HG03159 (cell line): ENCODE results near the gene GRPEL1.

ENCODE experiments used
- ATAC-seq: cut with Tn5 transposase; IDR thresholded peaks from one replicate; pipeline ENCODE4 v1.9.1; 2021; ENCODE audit warnings: mild to moderate bottlenecking, moderate library complexity; ENCODE audit not compliant: unreplicated experiment

The GRPEL1 gene

DNA sequence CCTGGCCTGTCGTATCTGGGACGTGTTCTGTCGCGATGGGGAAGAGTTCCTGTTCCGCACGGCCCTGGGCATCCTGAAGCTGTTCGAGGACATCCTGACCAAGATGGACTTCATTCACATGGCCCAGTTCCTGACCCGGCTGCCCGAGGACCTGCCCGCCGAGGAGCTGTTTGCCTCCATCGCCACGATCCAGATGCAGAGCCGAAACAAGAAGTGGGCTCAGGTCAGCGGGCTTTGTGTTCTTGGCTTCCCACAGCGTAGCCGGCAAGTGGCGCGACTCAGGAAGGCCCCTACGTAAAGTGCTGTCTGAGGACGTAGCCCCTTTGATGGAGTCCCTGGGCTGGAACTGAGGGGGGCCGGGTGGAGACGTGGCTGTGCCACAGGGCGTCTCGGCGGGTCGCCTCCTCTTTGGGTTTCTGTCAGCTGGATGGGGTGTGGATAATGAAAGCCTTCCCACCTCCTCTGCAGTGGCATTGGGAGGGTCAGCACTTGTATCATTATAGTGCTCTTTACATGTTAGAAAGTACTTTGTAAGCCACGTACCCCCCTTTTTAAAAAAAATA lies 42.7 kb downstream of the GRPEL1 start:
- no peak for ATAC-seq

DNA sequence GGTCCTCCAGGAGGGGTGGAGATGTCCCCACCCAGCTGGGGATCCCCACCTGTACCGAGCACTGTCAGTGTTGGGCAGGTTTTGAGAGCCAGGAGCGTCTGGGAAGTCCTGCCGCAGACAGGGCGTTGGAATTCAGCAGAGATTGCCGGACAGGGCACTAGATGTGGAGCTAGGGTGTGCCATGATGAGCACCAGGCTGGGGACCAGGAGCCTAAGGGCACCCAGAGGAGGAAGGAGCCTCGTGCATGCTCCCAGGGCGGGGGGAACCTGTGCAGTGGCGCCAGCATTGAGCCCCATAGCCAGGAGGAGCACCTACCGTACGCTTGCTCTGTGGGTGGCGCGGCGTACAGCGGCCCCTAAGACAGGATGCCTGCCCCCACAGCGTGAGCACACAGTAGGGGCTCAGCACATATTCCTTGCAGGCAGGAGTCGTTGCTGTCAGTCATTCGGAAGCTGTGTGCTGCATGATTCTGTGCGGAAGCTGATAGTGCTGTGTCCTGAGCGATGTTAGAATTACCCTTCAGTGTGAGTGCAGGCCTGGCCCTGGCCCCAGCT lies 43.5 kb downstream of the GRPEL1 start:
- ATAC-seq: no peak

DNA sequence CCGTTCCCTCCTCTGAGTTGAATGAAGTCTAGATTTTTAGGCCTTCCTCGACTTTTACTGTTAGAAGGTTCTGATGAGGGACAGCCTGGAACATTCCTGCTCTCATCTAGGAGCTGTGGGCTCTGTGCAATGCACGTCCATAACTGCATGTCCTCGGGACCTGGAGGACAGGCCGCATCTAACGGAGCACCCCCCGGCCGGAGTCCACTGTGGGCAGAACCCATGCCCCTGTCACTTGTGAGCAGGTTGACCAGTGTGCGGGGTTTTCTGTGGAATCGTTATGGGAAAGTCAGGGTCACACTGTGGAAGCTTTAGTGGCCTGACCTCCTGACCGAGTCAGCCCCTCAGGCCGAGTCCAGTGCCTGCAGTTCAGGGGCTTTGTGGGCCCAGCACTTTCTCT lies 44.0 kb downstream of the GRPEL1 start:
- no peak for ATAC-seq

DNA sequence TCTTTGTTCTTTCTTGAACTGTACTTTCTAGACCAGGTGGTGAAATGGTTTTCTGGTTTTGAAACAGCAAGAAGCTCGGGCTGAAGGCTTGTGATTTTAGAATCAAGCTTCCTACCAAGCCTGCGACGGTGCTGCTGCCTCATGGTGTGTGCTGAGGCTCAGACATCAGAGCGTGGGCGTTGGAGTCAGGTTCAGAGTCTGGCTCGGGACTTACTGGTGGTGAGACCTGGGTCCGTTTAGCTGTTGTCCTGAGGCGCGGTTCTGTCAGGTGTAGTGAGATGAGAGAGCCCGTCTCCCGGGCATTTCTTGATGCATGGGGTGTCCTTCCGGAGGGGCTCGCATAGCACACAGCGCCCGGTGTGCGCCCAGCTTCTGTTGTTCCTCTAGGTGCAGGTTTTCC lies 44.4 kb downstream of the GRPEL1 start:
- ATAC-seq: no peak

DNA sequence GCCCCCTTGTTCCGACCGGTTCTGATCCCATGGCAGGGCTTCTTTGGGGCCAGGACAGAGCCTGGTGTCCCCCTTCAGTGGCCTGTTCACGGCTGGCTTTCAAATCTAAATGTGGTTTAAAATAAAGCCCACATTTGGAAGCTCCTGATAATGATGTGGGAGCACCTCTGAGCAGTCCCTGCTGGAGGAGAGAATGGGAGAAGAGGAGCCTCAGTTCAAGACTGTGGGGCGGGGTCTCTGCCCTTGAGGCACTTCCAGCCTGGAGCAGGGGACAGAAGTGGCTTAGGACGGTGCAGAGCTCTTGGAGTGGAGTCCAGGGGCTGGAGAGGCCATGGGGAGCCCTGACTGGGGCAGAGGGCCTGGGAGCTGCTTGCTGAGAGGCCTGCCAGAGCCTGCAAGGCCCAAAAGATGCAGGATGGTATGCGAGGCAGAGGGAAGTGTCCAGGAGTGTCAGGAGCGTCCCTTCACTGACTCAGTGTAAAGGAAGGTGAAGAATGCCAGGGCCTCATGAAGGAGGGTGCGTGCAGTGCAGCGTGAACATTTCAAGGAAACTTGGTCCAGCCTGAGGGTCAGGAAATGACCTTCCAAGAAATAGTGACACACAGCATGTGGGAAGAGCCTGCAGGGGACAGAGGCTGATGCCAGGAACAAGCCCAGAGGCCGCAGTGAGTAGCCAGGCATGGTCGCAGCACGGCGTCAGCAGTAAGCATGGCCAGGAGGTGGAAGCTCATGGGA lies 45.8 kb downstream of the GRPEL1 start:
- no peak for ATAC-seq

DNA sequence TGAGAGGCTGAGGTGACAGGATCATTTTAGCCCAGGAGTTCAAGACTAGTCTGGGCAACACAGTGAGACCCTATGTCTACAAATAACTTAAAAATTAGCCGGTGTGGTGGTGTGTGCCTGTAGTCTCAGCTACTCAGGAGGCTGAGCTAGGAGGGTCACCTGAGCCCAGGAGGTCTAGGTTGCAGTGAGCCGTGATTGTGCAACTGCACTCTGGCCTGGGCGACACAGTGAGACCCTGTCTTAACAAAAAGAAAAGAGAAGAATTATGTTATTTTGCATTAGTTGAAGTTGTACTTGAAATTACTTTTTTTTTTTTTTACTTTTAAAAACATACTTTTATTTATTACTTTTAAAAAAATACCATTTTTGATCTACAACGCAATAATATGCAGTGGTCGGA lies 46.5 kb downstream of the GRPEL1 start:
- ATAC-seq: no peak

DNA sequence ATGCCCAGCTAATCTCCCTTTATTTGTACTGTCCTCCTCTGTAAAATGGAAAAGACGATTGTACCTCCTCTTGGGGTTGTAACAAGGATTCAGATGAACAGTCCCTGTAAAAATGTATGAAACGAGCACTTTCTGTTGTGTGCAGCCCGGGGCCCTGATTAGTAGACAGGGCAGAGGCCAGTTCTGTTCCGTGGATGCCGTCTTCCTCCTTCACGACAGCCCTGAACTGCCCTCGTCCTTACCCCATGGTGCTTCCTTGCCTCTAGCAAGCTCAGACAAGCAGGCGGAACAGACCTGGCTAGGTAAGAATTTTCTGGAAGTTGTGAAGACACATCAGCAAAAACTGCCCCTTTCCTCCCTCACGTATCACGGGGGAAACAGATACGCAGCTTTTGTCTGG lies 47.0 kb downstream of the GRPEL1 start:
- no peak for ATAC-seq

DNA sequence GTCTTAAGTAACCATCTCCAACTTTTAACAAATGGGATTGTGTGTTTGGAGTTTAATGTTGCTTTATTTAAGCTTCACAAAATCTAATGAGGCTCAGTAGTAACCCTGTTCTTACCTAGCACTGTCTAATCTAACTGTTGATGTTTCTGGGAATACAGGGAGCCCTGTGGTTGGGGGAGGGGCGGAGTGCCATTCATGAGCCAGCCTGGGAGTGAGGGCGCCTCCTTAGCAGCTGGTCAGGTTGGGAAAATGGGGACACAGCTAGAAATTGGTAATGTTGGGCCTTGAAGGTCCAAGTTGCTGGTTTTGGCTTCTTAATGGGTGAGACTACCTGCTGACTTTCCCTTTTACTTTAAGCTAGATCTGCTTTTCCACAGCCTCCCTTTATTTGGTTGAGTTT lies 47.6 kb downstream of the GRPEL1 start:
- ATAC-seq: no peak

DNA sequence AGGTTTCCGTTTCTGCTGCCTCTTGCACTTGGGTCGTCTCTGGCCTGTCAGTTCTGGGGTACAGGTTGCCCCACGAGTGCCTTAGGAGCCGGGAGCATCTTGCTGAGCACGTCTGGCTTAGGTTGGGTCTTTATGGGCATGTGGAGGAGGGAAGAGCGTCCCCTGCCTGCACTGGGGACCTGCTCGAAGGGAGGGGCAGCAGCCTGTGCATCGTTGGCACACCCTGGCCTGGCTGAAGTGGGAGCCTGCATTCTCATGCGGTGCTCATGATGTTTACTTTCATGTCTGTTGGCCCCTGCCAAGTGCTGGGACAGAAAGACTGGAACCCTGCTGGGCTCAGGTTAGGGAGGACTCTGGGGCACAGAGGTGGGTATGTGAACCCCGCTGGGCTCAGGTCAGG lies 48.5 kb downstream of the GRPEL1 start:
- ATAC-seq: no peak

DNA sequence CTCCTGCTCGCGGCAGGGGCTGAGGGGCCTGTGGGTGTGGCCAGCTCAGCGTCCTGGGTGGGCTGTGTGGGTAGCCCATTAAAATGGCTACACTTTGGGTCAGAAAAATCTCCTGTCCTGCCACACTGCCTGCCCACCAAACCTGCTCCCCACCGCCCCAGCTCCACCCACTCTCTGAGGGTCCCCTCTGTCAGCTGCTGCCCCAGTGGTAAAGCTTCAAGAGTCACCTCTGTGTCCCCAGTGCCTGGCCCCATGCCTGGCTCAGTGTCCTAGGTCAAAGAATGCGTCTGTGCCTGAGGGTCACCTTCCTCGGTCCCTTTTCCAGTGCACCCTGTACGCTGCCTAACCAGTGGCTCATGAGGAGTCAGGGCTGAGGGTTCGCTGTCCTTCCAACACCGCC lies 49.6 kb downstream of the GRPEL1 start:
- ATAC-seq: no peak

DNA sequence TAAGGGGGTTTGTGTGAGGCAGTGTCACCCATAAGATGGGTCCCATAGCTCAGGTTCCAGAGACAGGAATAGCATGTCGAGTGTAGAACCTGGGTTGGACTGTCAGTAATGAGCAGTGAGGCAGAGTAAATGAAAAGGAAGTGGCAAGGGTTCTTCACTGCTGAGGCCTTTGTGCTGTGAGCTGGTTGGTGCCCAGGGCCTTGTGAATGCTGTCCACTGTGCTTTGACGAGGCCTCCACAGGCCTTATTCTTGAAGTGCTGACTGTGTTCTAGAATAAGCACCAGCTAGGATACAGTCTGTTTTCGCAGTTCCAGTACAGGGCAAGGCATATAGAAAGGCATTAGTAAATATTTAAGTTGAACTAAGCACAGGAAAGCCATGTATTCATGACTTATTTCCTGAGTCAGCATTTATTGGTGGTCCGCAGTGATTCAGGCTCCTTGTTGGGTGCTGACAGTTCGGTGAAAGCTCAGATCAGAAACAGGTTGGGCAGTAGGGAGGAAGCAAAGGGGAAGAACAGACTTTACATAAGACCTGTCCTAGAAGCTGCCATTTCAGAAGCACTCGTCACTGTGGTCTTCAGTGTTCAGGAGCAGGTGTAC lies 50.3 kb downstream of the GRPEL1 start:
- no peak for ATAC-seq

DNA sequence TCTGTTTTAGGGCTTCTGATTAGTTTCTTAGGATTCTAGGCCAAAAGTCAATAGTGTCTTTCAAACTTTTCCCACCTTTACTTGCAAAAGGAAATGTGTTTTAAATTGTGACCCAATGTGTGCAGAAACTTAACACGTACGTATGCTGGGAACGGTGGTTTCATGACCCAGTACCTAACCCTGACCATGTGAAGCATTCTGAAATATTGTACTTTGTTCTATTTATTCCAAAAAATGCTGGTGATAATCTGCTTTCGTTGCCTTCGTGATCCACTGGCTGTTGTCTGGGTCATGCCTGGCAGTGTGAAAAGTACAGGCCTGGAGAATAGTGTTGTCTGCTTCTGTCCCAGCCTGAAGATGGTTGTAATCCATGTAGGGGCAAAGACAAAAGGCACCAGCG lies 51.4 kb downstream of the GRPEL1 start:
- no peak for ATAC-seq

DNA sequence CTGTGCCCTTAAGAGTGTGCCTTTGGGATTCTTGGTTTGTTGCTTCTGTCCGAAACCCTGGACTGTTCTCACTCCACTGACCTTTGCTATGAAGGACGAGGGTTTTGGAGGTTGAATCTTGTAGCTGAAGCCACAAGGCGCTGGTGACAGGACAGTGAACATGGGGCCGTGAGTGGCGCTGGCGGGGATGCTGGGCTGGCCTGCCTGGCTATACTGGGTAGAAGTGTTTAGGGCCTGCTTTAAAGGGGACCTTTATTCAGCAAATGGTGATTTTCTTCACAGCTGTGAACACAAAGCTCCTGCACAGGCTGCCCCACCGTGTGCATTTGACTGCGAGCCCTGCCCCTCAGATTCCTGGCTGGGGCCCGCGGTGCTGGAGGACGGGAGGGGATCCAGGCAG lies 51.8 kb downstream of the GRPEL1 start:
- ATAC-seq: no peak

DNA sequence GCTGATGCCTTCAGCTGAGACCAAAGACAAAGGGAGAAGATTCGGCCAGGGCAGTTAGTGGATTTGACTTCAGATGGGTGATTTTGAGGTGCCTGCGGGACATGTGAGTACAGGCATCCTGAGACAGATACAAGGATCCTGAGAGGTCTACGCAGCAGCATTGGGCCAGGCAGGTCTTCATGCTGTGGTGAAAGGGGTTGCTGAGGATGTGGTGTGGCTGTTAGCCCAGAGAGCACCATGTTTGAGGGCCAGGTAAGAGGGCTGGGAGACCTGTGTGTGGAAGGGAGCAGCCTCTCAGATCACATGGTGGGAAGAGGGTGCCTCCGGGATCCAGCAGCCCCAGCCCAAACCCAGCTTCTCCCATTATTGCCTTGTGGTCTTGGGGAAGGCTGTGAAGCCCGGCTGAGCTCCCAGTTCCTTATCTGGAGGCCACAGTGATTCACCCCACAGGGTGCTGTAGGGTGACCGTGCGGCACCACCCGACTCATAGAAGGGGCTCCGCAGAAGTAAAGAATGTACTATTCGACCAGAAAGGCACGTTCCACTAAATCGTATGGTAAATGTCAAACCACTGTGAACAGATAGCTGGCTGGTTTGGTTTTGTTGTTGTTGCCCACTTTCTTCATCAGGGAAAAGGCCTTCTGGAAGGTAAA lies 52.4 kb downstream of the GRPEL1 start:
- no peak for ATAC-seq

DNA sequence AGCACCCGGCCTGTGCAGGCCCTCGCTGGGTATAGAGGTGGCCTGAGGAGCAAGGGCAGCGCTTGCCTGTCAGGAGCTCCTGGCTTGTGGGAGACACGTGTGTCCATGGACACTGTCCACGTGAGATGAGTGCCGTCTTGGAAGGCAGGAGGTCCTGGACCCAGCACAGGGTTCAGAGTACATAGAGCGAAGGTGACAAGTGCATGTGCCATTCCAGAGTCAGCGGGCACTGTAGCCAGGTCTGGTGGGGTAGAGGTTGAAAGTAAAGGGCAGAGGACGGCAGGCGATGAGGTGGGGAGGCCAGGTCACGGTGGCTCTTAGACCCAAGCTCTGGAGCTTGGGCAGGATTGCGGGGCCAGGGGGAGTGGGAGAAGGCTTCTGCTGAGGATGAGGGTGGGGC lies 53.0 kb downstream of the GRPEL1 start:
- ATAC-seq: no peak

DNA sequence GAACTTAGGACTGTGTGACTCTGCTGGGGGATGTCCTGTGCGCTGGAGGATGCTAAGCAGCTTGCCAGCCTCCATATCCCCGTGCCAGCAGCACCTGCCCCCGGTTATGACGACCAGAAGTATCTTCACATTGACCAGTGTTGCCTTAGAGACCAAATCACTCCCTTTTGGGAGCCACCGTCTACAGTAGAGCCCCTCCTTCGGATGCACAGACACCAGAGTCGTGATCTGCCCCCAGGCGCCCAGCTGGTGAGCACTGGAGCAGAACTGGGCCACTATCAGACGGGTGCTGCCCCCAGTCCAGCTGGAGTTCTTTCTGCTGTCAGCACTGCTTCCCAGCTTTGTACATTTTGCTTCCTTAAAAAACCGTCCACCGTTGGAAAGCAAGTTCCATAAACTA lies 54.7 kb downstream of the GRPEL1 start:
- no peak for ATAC-seq

DNA sequence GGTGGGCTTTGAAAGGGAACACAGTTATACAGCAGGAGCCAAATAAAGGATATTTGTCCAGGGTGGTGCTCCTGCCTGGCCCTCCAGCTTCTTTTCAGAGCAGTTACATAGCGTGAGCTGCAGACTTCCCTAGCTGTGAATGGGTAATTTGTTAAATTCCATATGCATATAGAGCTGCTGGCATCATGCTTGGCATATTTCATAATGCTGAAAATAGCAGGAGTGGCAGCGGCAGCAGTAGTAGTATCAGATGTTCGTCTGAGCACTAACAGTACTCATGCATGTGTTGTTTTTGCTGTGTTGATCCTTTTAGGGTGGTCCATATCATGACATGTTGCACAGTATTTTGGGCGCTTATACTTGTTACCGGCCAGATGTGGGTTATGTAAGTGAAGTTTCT lies 58.3 kb downstream of the GRPEL1 start:
- no peak for ATAC-seq
